ENCODE results near the gene NTMT1.

DNA sequence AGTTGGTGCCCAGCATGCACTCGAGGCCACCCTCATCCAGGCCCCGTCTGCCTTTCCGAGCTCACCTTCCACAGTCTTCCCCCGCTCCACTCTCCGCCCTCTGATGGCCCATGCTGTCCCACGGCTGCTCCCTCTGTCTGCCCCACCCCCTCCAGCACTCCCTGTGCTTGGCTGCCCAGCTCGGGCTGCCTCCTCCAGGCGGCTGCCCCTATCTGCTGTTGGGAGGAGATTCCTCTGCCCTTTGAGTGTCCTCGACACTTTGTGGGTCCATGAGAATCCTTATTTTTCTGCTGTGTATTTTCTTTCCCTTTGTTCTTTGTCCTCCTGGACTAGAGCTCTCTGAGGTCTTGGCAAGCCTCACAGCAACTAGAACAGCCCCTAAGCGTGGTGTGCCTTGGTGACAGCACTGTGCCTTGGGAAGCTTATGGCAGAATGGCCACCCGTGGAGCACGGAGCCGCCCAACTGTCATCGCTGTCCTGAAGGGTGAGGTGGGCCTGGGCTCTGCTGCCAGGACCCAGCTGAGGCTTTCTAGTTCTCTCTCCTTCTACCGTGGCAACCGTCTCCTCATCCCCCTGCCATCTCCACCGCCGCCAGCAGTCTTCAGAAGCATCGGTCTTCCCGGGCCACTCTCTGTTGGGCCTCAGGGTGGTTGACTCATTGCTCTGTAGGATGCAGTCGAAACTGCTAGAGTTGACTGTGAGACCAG lies 5.2 kb downstream of the NTMT1 start:
- TF ChIP-seq POLR2A (IDR thresholded peaks at IDR 0.05): no peak
- TF ChIP-seq, protein P1, sequence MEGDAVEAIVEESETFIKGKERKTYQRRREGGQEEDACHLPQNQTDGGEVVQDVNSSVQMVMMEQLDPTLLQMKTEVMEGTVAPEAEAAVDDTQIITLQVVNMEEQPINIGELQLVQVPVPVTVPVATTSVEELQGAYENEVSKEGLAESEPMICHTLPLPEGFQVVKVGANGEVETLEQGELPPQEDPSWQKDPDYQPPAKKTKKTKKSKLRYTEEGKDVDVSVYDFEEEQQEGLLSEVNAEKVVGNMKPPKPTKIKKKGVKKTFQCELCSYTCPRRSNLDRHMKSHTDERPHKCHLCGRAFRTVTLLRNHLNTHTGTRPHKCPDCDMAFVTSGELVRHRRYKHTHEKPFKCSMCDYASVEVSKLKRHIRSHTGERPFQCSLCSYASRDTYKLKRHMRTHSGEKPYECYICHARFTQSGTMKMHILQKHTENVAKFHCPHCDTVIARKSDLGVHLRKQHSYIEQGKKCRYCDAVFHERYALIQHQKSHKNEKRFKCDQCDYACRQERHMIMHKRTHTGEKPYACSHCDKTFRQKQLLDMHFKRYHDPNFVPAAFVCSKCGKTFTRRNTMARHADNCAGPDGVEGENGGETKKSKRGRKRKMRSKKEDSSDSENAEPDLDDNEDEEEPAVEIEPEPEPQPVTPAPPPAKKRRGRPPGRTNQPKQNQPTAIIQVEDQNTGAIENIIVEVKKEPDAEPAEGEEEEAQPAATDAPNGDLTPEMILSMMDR (IDR thresholded peaks at IDR 0.05): no peak
- TF ChIP-seq EP300 (IDR thresholded peaks at IDR 0.05): no peak
